HG03159 (cell line): Measurements from ENCODE around the gene C9orf72.
"Not testable (repeated sequence)": the region's sequence is repeated elsewhere in the genome, so short reads cannot be mapped to it uniquely, and the experiment has no call there.

Experiments
- ATAC-seq: cut with Tn5 transposase; IDR thresholded peaks from one replicate; pipeline ENCODE4 v1.9.1; 2021; ENCODE audit warnings: mild to moderate bottlenecking, moderate library complexity; ENCODE audit not compliant: unreplicated experiment

Gene C9orf72

GRCh38 chr9:27519466-27520465, 53.5 kb downstream of the C9orf72 start:
- no peak for ATAC-seq

GRCh38 chr9:27518809-27519208, 54.5 kb downstream of the C9orf72 start:
- ATAC-seq = no peak

DNA sequence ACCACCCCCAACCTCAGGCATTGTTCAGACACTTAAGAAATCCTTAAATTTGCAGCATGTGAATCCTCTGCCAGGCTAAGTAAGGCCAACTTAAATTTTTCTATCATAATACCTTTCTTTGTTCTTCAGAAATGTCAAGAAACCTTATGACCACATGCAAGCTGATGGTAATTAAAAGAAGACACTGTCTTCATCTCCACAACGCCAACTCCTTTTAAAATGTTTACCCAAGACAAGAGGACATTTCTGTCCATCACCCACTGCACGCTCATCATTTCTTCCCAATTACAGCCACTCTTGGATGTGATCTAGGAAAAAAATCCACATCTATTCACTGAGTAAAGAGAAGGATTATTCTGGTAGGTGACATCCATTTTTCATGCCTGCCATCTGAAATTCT, 55.3 kb downstream of the C9orf72 start:
- no peak for ATAC-seq

GRCh38 chr9:27514551-27514950, 58.7 kb downstream of the C9orf72 start:
- ATAC-seq = no peak

GRCh38 chr9:27511771-27512170, 61.5 kb downstream of the C9orf72 start:
- no peak for ATAC-seq

DNA sequence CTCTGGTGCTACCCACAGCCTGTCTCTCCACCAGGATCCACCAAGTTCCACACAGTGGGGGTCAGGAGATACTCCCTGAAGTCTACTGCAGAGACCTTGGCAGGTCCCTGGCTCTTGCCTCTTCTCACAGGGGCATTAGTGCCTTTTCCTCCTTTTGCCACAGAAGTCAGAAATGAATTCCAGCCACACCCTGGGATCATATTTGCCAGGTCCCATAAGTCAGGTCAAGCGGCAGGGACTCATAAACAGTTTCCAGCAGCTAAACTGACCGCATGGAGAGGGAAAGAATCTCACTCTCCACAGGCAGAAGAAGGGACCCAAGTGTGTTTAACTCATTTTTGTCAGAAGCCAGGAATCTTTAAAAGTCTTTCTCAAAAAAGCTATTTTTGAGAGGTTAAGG, 62.5 kb downstream of the C9orf72 start:
- ATAC-seq = no peak

DNA sequence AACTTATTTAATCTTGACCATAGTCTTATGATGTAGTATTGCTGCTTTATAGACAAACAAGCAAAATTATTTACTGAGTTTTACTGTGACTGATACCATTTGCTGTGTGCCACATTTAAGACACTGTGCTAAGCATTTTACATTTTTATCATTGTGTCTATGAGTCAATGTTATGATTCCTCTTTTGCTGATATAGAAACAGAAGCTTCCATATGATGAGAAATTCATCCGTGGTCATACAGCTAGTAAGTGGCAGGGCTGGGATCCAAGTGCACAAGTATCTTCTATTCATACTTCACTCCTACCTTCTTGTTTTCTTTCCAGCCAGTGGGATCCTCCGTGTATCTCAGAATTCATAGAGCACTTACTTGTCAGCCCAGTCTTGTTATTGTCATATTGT, 66.3 kb downstream of the C9orf72 start:
- no peak for ATAC-seq

DNA sequence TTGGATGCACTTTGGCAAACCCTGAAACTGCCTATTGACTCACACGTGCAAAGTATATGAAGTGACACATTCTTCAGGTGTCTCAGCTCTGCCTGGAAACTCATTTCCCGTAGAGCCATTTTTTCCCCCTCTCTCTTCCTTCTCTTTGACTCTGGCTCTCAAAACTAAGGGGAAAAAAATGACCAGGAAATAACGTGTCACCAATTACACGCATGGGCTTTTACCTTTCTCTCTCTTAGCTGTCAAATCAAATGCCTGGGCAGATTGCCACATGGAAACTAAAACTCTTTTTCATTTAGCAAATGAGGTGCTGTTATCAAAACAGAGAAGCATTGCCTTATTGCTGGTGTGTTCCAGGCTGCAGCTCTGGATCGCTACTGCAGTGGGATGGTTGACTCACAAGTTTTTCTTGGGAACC, 67.5 kb downstream of the C9orf72 start:
- ATAC-seq = no peak

DNA sequence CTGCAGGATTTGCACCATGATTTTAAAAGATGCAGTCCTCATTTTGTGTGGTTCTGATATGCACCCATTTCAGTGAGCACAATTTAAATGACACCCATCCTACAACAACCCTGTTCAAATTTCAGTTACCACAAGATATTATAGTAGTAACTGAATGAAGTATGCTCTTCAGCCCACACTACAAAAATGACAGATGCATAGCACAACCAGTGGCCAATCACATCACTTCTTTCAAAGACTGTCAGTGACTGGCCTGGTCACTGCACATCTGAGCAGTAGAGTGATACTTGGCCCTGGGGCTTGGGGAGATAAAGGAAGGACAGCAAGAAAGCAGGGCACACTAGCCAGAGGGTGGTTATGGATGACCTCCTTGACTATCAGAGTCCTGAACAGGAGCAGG, 69.0 kb downstream of the C9orf72 start:
- ATAC-seq = no peak

- no peak for ATAC-seq
These were observed 69.7 kb downstream of the C9orf72 start for GRCh38 chr9:27503623-27504022.

DNA sequence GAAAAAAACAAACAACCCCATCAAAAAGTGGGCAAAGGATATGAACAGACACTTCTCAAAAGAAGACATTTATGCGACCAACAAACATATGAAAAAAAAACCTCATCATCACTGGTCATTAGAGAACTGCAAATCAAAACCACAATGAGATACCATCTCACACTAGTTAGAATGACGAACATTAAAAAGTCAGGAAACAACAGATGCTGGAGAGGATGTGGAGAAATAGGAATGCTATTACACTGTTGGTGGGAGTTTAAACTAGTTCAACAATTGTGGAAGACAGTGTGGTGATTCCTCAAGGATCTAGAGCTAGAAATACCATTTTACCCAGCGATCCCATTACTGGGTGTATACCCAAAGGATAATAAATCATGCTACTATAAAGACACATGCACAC, 72.4 kb downstream of the C9orf72 start:
- ATAC-seq = not testable (repeated sequence)

- no peak for ATAC-seq
These were observed 73.8 kb downstream of the C9orf72 start for GRCh38 chr9:27499451-27499850.

DNA sequence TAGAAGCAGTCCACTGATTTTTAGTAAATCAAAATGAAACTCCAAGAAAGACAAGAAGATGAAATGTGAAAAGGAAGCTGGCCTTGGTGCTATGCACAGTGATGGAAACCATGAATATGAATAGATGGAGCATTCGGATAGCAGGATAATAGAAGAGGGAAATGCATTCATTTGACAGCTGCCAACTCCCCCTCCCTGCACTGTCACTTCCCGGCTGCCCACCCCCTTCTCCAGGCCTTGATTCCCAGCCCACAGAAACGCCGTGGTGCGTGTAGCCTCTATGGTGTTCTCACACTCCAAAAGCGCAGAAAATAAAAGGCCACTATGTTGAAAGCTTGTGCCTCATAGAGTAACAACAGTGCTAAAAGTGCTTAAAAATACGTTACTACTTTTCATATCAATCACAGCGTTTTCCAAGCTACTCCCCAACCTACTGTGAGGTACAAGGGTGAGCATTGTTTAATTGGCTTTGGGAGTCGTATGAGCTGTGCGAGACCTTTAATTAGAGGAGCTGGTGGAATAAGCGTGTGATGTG, 75.3 kb downstream of the C9orf72 start:
- ATAC-seq = no peak
